Measurements from ENCODE around the gene RGL2.

Gene RGL2

DNA sequence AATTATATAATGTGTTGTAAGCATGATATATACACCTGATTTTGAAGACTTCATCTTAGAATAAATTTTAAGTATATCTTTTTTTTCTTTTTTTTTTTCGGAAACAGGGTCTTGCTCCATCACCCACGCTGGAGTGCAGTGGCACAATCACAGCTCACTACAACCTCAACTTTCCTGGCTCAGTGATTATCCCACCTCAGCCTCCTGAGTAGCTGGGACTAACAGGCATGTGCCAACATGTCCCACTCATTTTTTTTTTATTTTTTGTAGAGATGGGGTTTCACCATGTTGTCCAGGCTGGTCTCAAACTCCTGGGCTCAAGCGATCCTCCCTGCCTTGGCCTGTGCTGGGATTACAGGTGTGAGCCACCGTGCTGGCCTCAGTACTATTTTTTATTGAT is 44.2 kb downstream of the RGL2 start:
- no peak for DNase-seq (ENCODE audit: extremely low spot score)
- POLR2A ChIA-PET = interaction anchor here (0.6 to 0.8 kb wide), 3 partner anchors 17 to 1726 kb away, joined by 3 to 13 read pairs (median 11); partner anchors contain the start of genes MCCD1, RPS18 and VPS52
- TF ChIP-seq, protein P1, sequence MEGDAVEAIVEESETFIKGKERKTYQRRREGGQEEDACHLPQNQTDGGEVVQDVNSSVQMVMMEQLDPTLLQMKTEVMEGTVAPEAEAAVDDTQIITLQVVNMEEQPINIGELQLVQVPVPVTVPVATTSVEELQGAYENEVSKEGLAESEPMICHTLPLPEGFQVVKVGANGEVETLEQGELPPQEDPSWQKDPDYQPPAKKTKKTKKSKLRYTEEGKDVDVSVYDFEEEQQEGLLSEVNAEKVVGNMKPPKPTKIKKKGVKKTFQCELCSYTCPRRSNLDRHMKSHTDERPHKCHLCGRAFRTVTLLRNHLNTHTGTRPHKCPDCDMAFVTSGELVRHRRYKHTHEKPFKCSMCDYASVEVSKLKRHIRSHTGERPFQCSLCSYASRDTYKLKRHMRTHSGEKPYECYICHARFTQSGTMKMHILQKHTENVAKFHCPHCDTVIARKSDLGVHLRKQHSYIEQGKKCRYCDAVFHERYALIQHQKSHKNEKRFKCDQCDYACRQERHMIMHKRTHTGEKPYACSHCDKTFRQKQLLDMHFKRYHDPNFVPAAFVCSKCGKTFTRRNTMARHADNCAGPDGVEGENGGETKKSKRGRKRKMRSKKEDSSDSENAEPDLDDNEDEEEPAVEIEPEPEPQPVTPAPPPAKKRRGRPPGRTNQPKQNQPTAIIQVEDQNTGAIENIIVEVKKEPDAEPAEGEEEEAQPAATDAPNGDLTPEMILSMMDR (IDR thresholded peaks at IDR 0.05; ENCODE audit: control extremely low read depth, extremely low read depth, low read depth, missing control alignments) = no peak
- CTCF ChIA-PET = interaction anchor here (0.8 kb wide), 1 partner anchor 80 kb away, joined by 3 read pairs; no protein-coding TSS in a partner anchor

- CTCF ChIA-PET = no interaction called here
- DNase-seq (ENCODE audit: extremely low spot score) = no peak
- POLR2A ChIA-PET = no interaction called here
- TF ChIP-seq, protein P1 (IDR thresholded peaks at IDR 0.05; ENCODE audit: control extremely low read depth, extremely low read depth, low read depth, missing control alignments) = no peak
Measured at GRCh38 chr6:33252759-33253158, 46.0 kb downstream of the RGL2 start.

DNA sequence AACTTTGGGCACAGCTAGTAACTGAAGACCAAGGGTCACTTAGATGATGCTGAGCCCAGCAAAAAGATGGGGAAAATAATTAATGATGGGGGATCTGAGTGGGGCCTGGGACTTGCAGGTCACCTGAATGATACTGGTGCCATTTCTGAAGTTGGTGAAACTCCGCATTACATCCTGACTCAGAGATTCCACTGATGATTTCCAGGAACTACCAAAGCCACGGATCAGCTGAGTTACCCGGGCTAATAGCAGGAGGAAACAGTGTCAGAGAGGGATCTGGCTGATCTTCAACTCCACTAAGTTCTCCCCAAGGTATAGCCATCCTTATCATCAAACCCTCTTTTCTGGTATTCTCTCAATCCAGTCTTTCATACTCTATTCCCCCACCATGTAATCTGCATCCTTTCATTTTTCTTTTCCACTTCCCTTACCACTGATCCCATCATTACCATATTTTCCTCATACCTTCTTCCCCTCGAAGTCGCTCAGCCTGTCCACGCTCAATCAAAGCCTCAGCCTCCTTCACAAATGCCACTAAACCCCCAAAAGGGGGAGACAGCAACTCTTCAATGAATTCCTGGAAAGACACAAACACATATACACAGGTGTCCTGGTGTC is 47.2 kb downstream of the RGL2 start:
- no peak for DNase-seq (ENCODE audit: extremely low spot score)
- TF ChIP-seq, protein P1 (IDR thresholded peaks at IDR 0.05; ENCODE audit: control extremely low read depth, extremely low read depth, low read depth, missing control alignments) = no peak
- POLR2A ChIA-PET = interaction anchor here (0.6 kb wide), 1 partner anchor 9 kb away, joined by 6 read pairs; no protein-coding TSS in a partner anchor
- CTCF ChIA-PET = interaction anchor here (1.4 to 7.7 kb wide), 3 partner anchors 9 to 16 kb away, joined by 4 to 82 read pairs (median 81); partner anchors contain the start of genes RPS18 and VPS52

DNA sequence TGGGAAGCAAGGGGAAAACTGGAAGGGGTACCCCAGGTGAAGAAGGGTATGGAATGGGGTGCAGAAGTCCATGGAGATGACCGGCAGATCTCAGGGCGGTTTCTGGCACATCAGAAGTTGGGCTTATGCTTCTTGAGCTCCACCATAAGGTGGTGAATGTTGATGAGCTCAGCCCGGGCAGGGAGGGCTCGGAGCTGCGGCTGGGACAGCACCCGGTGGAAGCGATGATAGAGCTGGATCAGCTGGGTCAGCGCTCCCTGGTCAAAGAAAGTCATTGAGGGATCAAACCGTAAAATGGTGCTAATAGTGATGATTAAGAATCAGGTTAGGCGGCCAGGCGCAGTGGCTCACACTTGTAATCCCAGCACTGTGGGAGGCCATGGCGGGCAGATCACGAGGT is 48.0 kb downstream of the RGL2 start:
- POLR2A ChIA-PET = no interaction called here
- no peak for DNase-seq (ENCODE audit: extremely low spot score)

GRCh38 chr6:33249732-33250630 is 48.8 kb downstream of the RGL2 start:
- DNase-seq (ENCODE audit: extremely low spot score) = no peak
- TF ChIP-seq, protein P1 (IDR thresholded peaks at IDR 0.05; ENCODE audit: control extremely low read depth, extremely low read depth, low read depth, missing control alignments) = no peak
- CTCF ChIA-PET = interaction anchor here (0.6 to 7.7 kb wide), 28 partner anchors 7 to 412 kb away, joined by 3 to 82 read pairs (median 10); partner anchors contain the start of genes HSD17B8, PFDN6, RPS18 and TAP2
- POLR2A ChIA-PET = interaction anchor here (0.5 to 2.1 kb wide), 3 partner anchors 22 to 386 kb away, joined by 5 to 10 read pairs (median 6); partner anchors contain the start of genes RPS18 and VPS52

More for the DNA sequence above, 48.0 kb downstream of the RGL2 start:
- TF ChIP-seq, protein P1 (IDR thresholded peaks at IDR 0.05; ENCODE audit: control extremely low read depth, extremely low read depth, low read depth, missing control alignments) = no peak
- CTCF ChIA-PET = interaction anchor here (0.9 to 7.7 kb wide), 8 partner anchors 8 to 124 kb away, joined by 3 to 82 read pairs (median 8); partner anchors contain the start of genes RPS18 and VPS52

Measured in GM10248 (cell line).